HG02588 (cell line): ENCODE data around the gene CACNA1I.

Experiments
- ATAC-seq: cut with Tn5 transposase; IDR thresholded peaks from one replicate; pipeline ENCODE4 v1.9.1; 2021; ENCODE audit warnings: mild to moderate bottlenecking, moderate library complexity; ENCODE audit not compliant: unreplicated experiment

Gene CACNA1I

GRCh38 chr22:39567135-39567946 lies 3.2 kb upstream of the CACNA1I start:
- no peak for ATAC-seq

GRCh38 chr22:39568278-39568981 lies 2.1 kb upstream of the CACNA1I start:
- no peak for ATAC-seq

- ATAC-seq = no peak
Observed at GRCh38 chr22:39569066-39569465, 1.5 kb upstream of the CACNA1I start.

- ATAC-seq = no peak
Observed at GRCh38 chr22:39570226-39570625, 327 bp upstream of the CACNA1I start.

- ATAC-seq = no peak
Observed at GRCh38 chr22:39571538-39571937, 985 bp downstream of the CACNA1I start.

GRCh38 chr22:39574779-39575551 lies 4.4 kb downstream of the CACNA1I start:
- no peak for ATAC-seq

GRCh38 chr22:39575552-39575825 lies 4.9 kb downstream of the CACNA1I start:
- ATAC-seq = no peak

- no peak for ATAC-seq
Observed at GRCh38 chr22:39576027-39576426, 5.5 kb downstream of the CACNA1I start.

GRCh38 chr22:39577366-39577765 lies 6.8 kb downstream of the CACNA1I start:
- ATAC-seq = no peak

GRCh38 chr22:39577900-39578299 lies 7.3 kb downstream of the CACNA1I start:
- no peak for ATAC-seq

GRCh38 chr22:39580006-39580441 lies 9.5 kb downstream of the CACNA1I start:
- ATAC-seq = no peak

GRCh38 chr22:39580795-39581194 lies 10.2 kb downstream of the CACNA1I start:
- ATAC-seq = no peak

- no peak for ATAC-seq
Observed at GRCh38 chr22:39581303-39581702, 10.8 kb downstream of the CACNA1I start.

GRCh38 chr22:39583066-39583667 lies 12.6 kb downstream of the CACNA1I start:
- no peak for ATAC-seq

- ATAC-seq = no peak
Observed at GRCh38 chr22:39589875-39590274, 19.3 kb downstream of the CACNA1I start.

- no peak for ATAC-seq
Observed at GRCh38 chr22:39592081-39593065, 21.8 kb downstream of the CACNA1I start.

- no peak for ATAC-seq
Observed at GRCh38 chr22:39593066-39593930, 22.7 kb downstream of the CACNA1I start.

GRCh38 chr22:39593931-39594285 lies 23.4 kb downstream of the CACNA1I start:
- no peak for ATAC-seq

- no peak for ATAC-seq
Observed at GRCh38 chr22:39594411-39594810, 23.9 kb downstream of the CACNA1I start.
